Measurements from ENCODE around the gene IFNL4. TPM values are rescaled to one million over a fixed set of nuclear protein-coding genes. Genes with fewer than 3 reads are reported as not detected.

IFNL4 gene
- total and polyA plus RNA-seq, 2 experiments from 2014 or later, result not detected

- TF ChIP-seq ZNF462 (CRISPR knock-in tag; IDR thresholded peaks at IDR 0.05), result no peak
- TF ChIP-seq CTCF (conservative IDR thresholded peaks at IDR 0.05; ENCODE audit: low read depth in 2 of 2), result no peak
- TF ChIP-seq REST (IDR thresholded peaks at IDR 0.05; ENCODE audit: unreplicated experiment), result no peak
Measured at GRCh38 chr19:39238209-39238608, 10.4 kb downstream of the IFNL4 start (continued).

Data from GM23338 (cell line).